ENCODE data around the gene TLE3.
"Not testable (repeated sequence)": the region's sequence is repeated elsewhere in the genome, so short reads cannot be mapped to it uniquely, and the experiment has no call there.

TLE3 gene

DNA sequence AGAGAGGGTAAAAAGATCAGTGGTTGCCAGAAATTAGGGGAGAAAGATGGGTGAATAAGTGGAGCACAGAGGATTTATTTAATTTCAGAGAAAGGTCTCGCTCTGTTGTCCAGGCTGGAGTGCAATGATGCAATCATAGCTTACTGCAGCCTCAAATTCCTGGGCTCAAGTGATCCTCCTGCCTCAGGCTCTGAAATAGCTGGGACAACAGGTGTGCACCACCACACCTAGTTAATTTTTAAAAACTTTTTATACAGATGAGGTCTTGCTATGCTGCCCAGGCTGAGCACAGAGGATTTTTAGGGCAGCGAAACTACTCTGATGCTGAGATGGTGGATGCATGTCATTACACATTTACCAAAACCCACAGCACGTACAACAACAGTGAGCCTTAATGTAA, 20.9 kb upstream of the TLE3 start:
- TF ChIP-seq, protein P1, sequence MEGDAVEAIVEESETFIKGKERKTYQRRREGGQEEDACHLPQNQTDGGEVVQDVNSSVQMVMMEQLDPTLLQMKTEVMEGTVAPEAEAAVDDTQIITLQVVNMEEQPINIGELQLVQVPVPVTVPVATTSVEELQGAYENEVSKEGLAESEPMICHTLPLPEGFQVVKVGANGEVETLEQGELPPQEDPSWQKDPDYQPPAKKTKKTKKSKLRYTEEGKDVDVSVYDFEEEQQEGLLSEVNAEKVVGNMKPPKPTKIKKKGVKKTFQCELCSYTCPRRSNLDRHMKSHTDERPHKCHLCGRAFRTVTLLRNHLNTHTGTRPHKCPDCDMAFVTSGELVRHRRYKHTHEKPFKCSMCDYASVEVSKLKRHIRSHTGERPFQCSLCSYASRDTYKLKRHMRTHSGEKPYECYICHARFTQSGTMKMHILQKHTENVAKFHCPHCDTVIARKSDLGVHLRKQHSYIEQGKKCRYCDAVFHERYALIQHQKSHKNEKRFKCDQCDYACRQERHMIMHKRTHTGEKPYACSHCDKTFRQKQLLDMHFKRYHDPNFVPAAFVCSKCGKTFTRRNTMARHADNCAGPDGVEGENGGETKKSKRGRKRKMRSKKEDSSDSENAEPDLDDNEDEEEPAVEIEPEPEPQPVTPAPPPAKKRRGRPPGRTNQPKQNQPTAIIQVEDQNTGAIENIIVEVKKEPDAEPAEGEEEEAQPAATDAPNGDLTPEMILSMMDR (conservative IDR thresholded peaks at IDR 0.05; ENCODE audit: low read depth) = no peak
- no peak for DNase-seq (ENCODE audit: low spot score)
- no peak overlapping the region for H3K27ac ChIP-seq
- CTCF ChIA-PET = no interaction called here
- POLR2A ChIA-PET (ENCODE audit: low non-redundant PET) = no interaction called here

DNA sequence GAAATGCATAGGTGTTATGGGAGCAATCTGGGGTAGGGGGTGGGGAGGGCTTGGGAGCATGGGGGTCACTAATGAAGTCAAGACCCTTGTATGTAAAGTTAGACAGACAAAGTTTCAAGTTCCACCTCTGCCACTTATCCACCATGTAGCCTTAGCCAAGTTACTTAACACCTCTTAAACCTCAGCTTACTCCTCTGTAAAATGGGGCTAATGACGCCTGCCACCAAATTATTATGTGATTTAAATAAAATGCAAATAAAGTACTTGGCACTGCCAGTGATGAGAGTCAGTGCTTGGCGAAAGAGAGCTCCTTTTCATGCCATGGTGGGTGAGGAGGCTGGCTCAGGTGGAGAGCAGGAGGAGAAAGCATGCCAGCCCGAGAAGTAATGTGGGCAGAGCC, 18.6 kb upstream of the TLE3 start:
- H3K27ac ChIP-seq = no peak overlapping the region
- TF ChIP-seq, protein P1 (conservative IDR thresholded peaks at IDR 0.05; ENCODE audit: low read depth) = no peak
- no peak for DNase-seq (ENCODE audit: low spot score)
- POLR2A ChIA-PET (ENCODE audit: low non-redundant PET) = no interaction called here
- CTCF ChIA-PET = interaction anchor here (0.6 kb wide), 1 partner anchor 637 kb away, joined by 3 read pairs; no protein-coding TSS in a partner anchor

DNA sequence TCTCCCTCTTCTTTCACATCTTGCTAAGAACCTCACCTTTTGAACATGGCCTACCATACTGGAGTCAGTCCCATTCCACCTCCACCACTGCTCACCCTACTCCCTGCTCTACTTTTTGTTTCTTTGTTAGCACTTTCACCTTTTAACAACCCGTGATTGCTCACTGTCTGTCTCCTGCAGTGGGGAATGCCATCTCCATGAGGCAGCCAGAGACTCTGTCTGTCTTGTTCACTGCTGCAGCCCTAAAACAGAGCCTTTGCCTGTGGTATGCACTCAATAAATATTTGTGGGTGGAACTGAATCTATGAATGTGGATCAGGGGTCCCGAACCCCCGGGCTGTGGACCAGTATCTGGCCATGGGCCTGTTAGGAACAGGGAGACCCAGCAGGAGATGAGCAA, 16.5 kb upstream of the TLE3 start:
- H3K27ac ChIP-seq = no peak overlapping the region
- no peak for DNase-seq (ENCODE audit: low spot score)
- CTCF ChIA-PET = no interaction called here
- TF ChIP-seq, protein P1 (conservative IDR thresholded peaks at IDR 0.05; ENCODE audit: low read depth) = no peak
- POLR2A ChIA-PET (ENCODE audit: low non-redundant PET) = no interaction called here

DNA sequence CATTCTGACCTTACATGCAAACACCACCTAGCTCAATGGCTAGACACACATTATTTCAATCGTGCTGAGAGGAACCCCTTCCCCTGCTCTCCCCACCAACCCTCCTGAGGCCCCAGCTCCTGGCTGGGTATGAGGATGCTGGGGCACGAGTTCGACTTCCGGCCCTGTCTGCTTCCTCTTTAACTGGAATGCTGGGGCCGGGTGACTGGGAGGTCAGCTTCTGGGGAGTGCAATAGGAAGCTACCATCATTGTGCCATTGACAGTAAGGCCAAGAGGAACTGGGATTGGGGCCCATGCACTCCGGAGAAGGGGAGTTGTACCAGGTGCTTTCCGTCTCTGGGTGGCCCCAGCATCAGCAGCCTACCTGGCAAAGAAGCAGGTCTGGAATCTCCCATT, 15.6 kb upstream of the TLE3 start:
- POLR2A ChIA-PET (ENCODE audit: low non-redundant PET) = no interaction called here
- no peak for DNase-seq (ENCODE audit: low spot score)
- no peak overlapping the region for H3K27ac ChIP-seq
- CTCF ChIA-PET = no interaction called here
- TF ChIP-seq, protein P1 (conservative IDR thresholded peaks at IDR 0.05; ENCODE audit: low read depth) = no peak

DNA sequence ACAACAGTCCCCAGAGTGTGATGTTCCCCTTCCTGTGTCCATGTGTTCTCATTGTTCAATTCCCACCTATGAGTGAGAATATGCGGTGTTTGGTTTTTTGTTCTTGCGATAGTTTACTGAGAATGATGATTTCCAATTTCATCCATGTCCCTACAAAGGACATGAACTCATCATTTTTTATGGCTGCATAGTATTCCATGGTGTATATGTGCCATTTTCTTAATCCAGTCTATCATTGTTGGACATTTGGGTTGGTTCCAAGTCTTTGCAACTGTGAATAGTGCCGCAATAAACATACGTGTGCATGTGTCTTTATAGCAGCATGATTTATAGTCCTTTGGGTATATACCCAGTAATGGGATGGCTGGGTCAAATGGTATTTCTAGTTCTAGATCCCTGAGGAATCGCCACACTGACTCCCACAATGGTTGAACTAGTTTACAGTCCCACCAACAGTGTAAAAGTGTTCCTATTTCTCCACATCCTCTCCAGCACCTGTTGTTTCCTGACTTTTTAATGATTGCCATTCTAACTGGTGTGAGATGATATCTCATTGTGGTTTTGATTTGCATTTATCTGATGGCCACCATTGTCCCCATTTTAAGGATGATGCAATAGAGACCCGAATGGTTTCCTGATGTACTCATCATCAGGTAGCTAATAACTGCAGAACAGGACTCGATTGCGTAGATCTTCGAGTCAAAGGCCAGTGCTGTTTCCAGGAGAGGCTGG, 15.0 kb upstream of the TLE3 start:
- CTCF ChIA-PET; H3K27ac ChIP-seq; DNase-seq (ENCODE audit: low spot score); POLR2A ChIA-PET (ENCODE audit: low non-redundant PET): not testable (repeated sequence)

DNA sequence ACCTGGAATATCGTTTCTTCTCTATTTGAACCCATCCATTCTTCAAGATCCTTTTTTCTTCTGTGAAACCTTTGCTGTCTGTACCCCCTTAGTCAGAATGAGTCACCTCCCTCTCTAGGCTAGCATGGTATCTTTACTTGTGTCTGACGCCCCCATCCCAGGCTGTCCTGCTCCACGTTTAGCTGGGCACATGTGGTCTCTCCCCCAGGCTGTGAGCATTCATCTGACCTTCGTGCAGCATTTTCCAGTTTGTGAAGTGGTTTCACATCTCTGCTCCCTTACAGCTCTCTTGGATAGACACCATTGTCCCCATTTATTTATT, 14.3 kb upstream of the TLE3 start:
- H3K27ac ChIP-seq = no peak overlapping the region
- POLR2A ChIA-PET (ENCODE audit: low non-redundant PET) = no interaction called here
- CTCF ChIA-PET = interaction anchor here (0.6 kb wide), 1 partner anchor 475 kb away, joined by 3 read pairs; no protein-coding TSS in a partner anchor

More for the DNA sequence above, 14.3 kb upstream of the TLE3 start:
- no peak for DNase-seq (ENCODE audit: low spot score)
- TF ChIP-seq, protein P1 (conservative IDR thresholded peaks at IDR 0.05; ENCODE audit: low read depth) = no peak

All from RWPE1 (cell line).